Measurements from ENCODE around the gene GRIN3B.

DNA sequence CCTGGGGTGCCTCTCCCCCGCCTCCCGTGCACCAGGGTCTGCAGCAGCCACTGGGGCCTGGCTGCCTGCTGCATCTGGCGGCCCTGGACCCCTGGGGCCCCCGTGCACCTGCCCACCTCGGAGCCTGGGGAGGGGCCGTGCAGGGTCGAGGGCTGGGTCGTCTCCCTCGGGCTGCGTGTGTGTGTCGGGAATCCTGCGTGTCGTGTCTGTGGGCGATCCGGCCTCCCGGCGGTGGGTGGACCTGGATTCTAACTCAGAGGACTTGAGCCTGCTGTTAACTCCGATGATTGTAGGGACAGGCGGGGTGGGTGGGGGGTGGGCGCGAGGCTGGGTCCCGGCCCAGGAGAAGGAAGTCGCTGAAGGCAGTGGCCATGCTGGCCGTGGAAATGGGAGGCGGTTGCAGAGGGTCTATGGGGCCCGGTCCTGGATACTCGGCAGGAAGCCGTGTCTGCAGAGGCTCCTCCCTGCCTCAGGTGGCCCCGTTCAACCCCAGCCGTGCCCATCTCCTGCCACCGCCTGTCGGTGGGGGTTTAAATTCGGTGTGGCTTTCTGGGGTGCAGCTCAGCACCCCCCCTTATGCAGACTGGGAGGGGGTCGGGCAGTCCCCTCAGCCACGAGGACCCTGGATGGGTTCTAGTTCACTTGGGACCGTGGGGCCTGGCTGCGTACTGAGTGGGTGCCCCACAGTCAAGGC lies 25.5 kb upstream of the GRIN3B start:
- TF ChIP-seq POLR2AphosphoS5 (IDR thresholded peaks at IDR 0.05; ENCODE audit: borderline replicate concordance, low read depth, low read length) = no peak
- no peak for TF ChIP-seq EZH2 (IDR thresholded peaks at IDR 0.05)
- TF ChIP-seq FOXP2 (optimal IDR thresholded peaks at IDR 0.05; ENCODE audit: control extremely low read depth, extremely low read length, insufficient read depth) = no peak

All from SK-N-MC (cell line).